NT2/D1 (cell line): ENCODE data around the gene TMEM126A.
"Not testable (repeated sequence)": the region's sequence is repeated elsewhere in the genome, so short reads cannot be mapped to it uniquely, and the experiment has no call there.

Source experiments
- SUZ12 ChIP-seq: IDR thresholded peaks from 2 replicates; pipeline ENCODE4 v1.6.1; 2011; ENCODE audit not compliant: insufficient read length, insufficient read depth; ENCODE audit errors: extremely low read depth
- ZNF274 ChIP-seq: IDR thresholded peaks from 2 replicates; pipeline ENCODE4 v1.6.1; 2011; ENCODE audit warnings: mild to moderate bottlenecking, low read depth, low read length

GRCh38 chr11:85608621-85609020 lies 39.1 kb upstream of the TMEM126A start:
- not testable (repeated sequence) for TF ChIP-seq ZNF274, SUZ12
